ENCODE results near the gene COP1.

DNA sequence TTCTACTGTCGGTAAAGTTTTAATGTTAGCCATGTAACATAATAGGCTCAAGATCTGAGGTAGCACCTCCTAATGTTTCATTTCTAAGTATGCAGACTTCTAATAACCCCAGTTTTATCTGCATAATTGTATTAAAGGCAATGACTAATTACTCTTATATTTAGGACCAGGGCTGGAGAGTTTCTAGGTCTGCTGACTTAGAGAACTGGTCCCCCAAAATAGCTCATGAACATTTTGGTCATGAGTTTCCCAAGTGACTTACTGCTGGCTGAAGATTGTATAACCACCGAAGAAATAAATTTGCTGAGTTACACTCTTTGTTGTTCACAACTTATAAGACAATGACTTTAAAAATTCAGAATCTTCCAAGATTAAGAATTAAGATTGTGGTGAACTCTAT lies 265.9 kb downstream of the COP1 start:
- TF ChIP-seq ELK1 (IDR thresholded peaks at IDR 0.05; ENCODE audit: low read depth, low read length) (no peak), MAFK (IDR thresholded peaks at IDR 0.05; ENCODE audit: partially characterized antibody) (no peak), GATA3 (IDR thresholded peaks at IDR 0.05; ENCODE audit: borderline replicate concordance) (no peak), MAZ (IDR thresholded peaks at IDR 0.05; ENCODE audit: borderline replicate concordance, low read depth, low read length) (no peak), EHMT2 (IDR thresholded peaks at IDR 0.05; ENCODE audit: low read depth) (no peak), POLR2A (IDR thresholded peaks at IDR 0.05; ENCODE audit: low read length) (no peak), SMC3 (IDR thresholded peaks at IDR 0.05) (no peak), RCOR1 (IDR thresholded peaks at IDR 0.05; ENCODE audit: low read depth, low read length) (no peak), JUNB (IDR thresholded peaks at IDR 0.05) (no peak), SREBF2 (IDR thresholded peaks at IDR 0.05) (no peak), JUN (IDR thresholded peaks at IDR 0.05) (no peak)
- TF ChIP-seq, protein P1, sequence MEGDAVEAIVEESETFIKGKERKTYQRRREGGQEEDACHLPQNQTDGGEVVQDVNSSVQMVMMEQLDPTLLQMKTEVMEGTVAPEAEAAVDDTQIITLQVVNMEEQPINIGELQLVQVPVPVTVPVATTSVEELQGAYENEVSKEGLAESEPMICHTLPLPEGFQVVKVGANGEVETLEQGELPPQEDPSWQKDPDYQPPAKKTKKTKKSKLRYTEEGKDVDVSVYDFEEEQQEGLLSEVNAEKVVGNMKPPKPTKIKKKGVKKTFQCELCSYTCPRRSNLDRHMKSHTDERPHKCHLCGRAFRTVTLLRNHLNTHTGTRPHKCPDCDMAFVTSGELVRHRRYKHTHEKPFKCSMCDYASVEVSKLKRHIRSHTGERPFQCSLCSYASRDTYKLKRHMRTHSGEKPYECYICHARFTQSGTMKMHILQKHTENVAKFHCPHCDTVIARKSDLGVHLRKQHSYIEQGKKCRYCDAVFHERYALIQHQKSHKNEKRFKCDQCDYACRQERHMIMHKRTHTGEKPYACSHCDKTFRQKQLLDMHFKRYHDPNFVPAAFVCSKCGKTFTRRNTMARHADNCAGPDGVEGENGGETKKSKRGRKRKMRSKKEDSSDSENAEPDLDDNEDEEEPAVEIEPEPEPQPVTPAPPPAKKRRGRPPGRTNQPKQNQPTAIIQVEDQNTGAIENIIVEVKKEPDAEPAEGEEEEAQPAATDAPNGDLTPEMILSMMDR (IDR thresholded peaks at IDR 0.05) = no peak

Data from A549 (cell line).